ENCODE data around the gene PROSER2. TPM values are rescaled to one million over a fixed set of nuclear protein-coding genes. Genes with fewer than 3 reads are reported as not detected.
A peak's percentile ranks its signal among the peaks of the same experiment; 100 is the strongest.

The PROSER2 gene
- total RNA-seq, 3 donors from 2014 or later (not counting 1 experiment from before 2014, with no cell fraction given) = 0.70 to 1.9 (median 1.1) TPM

DNA sequence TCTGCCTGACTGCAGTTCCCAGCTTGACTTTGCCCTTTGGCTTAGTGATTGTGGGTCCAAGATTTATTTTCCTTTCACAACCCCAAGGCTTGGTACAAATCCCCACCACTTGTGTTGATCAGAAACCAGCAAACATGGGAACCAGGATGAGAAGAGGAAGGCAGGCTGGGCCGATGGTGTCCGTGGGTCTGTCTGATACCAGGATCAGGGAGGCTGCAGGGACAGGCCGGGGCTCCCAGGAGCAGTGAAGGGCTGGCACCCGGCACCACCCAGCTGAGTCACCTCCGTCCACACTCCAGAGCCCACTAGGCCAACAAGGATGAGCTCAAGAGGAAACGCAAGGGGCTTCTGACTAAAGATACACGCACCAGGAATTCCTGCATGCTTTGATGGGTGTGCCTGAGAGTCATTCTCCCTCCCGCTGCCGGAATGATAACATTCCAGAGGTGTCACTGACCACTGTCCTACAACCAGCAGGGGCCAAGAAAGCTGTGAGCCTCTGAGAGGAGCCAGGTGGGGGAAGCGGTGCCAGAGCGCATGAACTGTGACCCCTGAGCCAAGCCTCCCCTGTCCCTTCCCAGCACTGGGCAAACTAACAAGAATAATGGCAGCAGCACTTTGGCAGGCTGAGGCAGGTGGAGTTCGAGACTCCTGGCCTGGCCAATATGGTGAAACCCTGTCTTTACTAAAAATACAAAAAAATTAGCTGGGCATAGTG is 29.2 kb upstream of the PROSER2 start:
- Mint-ChIP-seq H3K36me3 (no peaks in the 10 kb centered on the region), H3K27me3 (ENCODE audit: low read depth in 2 of 2) (no peaks in the 10 kb centered on the region), H3K9me3 (no peaks in the 10 kb centered on the region), H3K27ac (no peak overlapping the region), H3K4me3 (no peak overlapping the region), H3K4me1 (no peaks in the 10 kb centered on the region)
- 91% methylated on average over 12 of the region's 12 CpGs for WGBS (ENCODE audit: insufficient coverage)
- Histone ChIP-seq H3K4me1 (ENCODE audit: control insufficient read depth, insufficient read depth, low read length) (no peaks in the 10 kb centered on the region), H3K9me3 (ENCODE audit: control insufficient read depth, insufficient read depth, low read length) (no peaks in the 10 kb centered on the region), H3K36me3 (ENCODE audit: control insufficient read depth, insufficient read depth, low read length) (no peaks in the 10 kb centered on the region), H3K27ac (ENCODE audit: low read length) (no peak overlapping the region), H3K4me3 (ENCODE audit: low read length) (no peak overlapping the region), H3K27me3 (ENCODE audit: control insufficient read depth, insufficient read depth, low read length) (no peaks in the 10 kb centered on the region)
- no peak for DNase-seq
- TF ChIP-seq, protein P1, sequence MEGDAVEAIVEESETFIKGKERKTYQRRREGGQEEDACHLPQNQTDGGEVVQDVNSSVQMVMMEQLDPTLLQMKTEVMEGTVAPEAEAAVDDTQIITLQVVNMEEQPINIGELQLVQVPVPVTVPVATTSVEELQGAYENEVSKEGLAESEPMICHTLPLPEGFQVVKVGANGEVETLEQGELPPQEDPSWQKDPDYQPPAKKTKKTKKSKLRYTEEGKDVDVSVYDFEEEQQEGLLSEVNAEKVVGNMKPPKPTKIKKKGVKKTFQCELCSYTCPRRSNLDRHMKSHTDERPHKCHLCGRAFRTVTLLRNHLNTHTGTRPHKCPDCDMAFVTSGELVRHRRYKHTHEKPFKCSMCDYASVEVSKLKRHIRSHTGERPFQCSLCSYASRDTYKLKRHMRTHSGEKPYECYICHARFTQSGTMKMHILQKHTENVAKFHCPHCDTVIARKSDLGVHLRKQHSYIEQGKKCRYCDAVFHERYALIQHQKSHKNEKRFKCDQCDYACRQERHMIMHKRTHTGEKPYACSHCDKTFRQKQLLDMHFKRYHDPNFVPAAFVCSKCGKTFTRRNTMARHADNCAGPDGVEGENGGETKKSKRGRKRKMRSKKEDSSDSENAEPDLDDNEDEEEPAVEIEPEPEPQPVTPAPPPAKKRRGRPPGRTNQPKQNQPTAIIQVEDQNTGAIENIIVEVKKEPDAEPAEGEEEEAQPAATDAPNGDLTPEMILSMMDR (IDR thresholded peaks at IDR 0.05) = no peak
- no peak for ATAC-seq
- intact Hi-C loops (cut with micrococcal nuclease) = no loop called here

DNA sequence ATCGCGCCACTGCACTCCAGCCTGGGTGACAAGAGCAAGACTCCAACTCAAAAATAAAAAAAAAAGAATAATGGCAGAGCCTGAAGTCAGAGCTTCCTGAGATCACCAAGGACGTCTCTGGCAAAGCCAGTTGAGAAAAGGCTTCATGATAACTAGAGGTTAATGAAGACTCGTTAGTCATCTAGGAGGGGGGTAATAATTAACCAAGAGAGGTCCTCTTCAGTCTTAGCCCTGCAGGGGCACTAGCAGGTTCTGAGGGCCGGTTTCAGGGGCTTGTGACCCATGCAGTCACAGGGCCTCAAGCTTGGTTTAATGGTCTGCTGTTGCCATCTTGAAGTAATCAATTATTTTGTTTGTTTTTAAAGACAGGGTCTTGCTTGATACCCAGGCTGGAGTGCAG is 28.6 kb upstream of the PROSER2 start:
- TF ChIP-seq, protein P1 (IDR thresholded peaks at IDR 0.05) = no peak
- Mint-ChIP-seq H3K9me3 (no peaks in the 10 kb centered on the region), H3K4me3 (no peak overlapping the region), H3K36me3 (no peaks in the 10 kb centered on the region), H3K27ac (no peak overlapping the region), H3K4me1 (no peaks in the 10 kb centered on the region), H3K27me3 (ENCODE audit: low read depth in 2 of 2) (no peaks in the 10 kb centered on the region)
- Histone ChIP-seq H3K27ac (ENCODE audit: low read length) (no peak overlapping the region), H3K9me3 (ENCODE audit: control insufficient read depth, insufficient read depth, low read length) (no peaks in the 10 kb centered on the region), H3K4me1 (ENCODE audit: control insufficient read depth, insufficient read depth, low read length) (no peaks in the 10 kb centered on the region), H3K27me3 (ENCODE audit: control insufficient read depth, insufficient read depth, low read length) (no peaks in the 10 kb centered on the region), H3K36me3 (ENCODE audit: control insufficient read depth, insufficient read depth, low read length) (no peaks in the 10 kb centered on the region), H3K4me3 (ENCODE audit: low read length) (no peak overlapping the region)
- 90% methylated on average over 5 of the region's 5 CpGs for WGBS (ENCODE audit: insufficient coverage)
- no peak for ATAC-seq
- no peak for DNase-seq
- intact Hi-C loops (cut with micrococcal nuclease) = no loop called here

GRCh38 chr10:11795101-11795920 is 27.8 kb upstream of the PROSER2 start:
- H3K27me3 ChIP-seq (ENCODE audit: control insufficient read depth, insufficient read depth, low read length) = no peaks in the 10 kb centered on the region
- WGBS (ENCODE audit: insufficient coverage) = 84% methylated on average over 24 of the region's 25 CpGs
- intact Hi-C loops (cut with micrococcal nuclease) = no loop called here
- TF ChIP-seq, protein P1 (IDR thresholded peaks at IDR 0.05) = no peak
- no peaks in the 10 kb centered on the region for H3K36me3 ChIP-seq (ENCODE audit: control insufficient read depth, insufficient read depth, low read length)
- Mint-ChIP-seq H3K36me3 (no peaks in the 10 kb centered on the region), H3K27ac (no peak overlapping the region), H3K9me3 (no peaks in the 10 kb centered on the region), H3K27me3 (ENCODE audit: low read depth in 2 of 2) (no peaks in the 10 kb centered on the region), H3K4me1 (no peaks in the 10 kb centered on the region), H3K4me3 (no peak overlapping the region)
- H3K27ac ChIP-seq (ENCODE audit: low read length) = no peak overlapping the region
- no peaks in the 10 kb centered on the region for H3K4me1 ChIP-seq (ENCODE audit: control insufficient read depth, insufficient read depth, low read length)
- no peak overlapping the region for H3K4me3 ChIP-seq (ENCODE audit: low read length)
- DNase-seq (no peak), ATAC-seq (peak in 1 of 3 donors; percentile 33)
- H3K9me3 ChIP-seq (ENCODE audit: control insufficient read depth, insufficient read depth, low read length) = no peaks in the 10 kb centered on the region
